OCI-LY7 (cell line): ENCODE data around the gene KIF1A. TPM values are rescaled to one million over a fixed set of nuclear protein-coding genes. Genes with fewer than 3 reads are reported as not detected.

Experiments
- BruUV-seq: library from RNA; stranded (reverse); fragments of 400-500 nt; replicated peaks from 2 replicates; lab custom pipeline; 2021; lab: Mats Ljungman, UMichigan
- CTCF ChIA-PET: fragments of 300-600 bp; sonication (Branson Sonifier 250); formaldehyde crosslinking; loops from one replicate; lab custom pipeline; 2022; ENCODE audit warnings: antibody characterized with exemption; ENCODE audit not compliant: unreplicated experiment; lab: Charles Lee
- POLR2A ChIA-PET: fragments of 300-600 bp; sonication (Branson Sonifier 250); formaldehyde crosslinking; loops from one replicate; lab custom pipeline; 2022; ENCODE audit warnings: antibody characterized with exemption; lab: Charles Lee
- DNase-seq: peaks from one replicate; pipeline ENCODE4 v3.0.0-alpha.2; 2015; ENCODE audit warnings: low spot score
- H2AFZ ChIP-seq: fragments of 200-600 bp; sonication (generic), shearing (Covaris generic); 2 replicates; pipeline ENCODE4 v1.6.1; 2014; ENCODE audit warnings: mild to moderate bottlenecking, antibody characterized with exemption, low read length, moderate library complexity
- H3K27ac ChIP-seq: fragments of 200-600 bp; sonication (generic); 2 replicates; pipeline ENCODE4 v1.5.1; 2014; ENCODE audit warnings: mixed run types, low read depth, mild to moderate bottlenecking, moderate library complexity, low read length, inconsistent platforms; ENCODE audit not compliant: poor library complexity, severe bottlenecking
- H3K36me3 ChIP-seq: fragments of 200-600 bp; sonication (generic); 2 replicates; pipeline ENCODE4 v1.6.1; 2014; ENCODE audit warnings: mild to moderate bottlenecking, antibody characterized with exemption, low read length, moderate library complexity, mixed read lengths; ENCODE audit not compliant: insufficient read depth
- H3K4me1 ChIP-seq: fragments of 200-600 bp; sonication (generic); 2 replicates; pipeline ENCODE4 v1.5.1; 2014; ENCODE audit warnings: mild to moderate bottlenecking, low read length; ENCODE audit not compliant: insufficient read depth, poor library complexity, severe bottlenecking
- H3K4me2 ChIP-seq: fragments of 200-600 bp; sonication (generic); 2 replicates; pipeline ENCODE4 v1.6.1; 2014; ENCODE audit warnings: mild to moderate bottlenecking, low read length
- H3K4me3 ChIP-seq: fragments of 200-600 bp; sonication (generic); 2 replicates; pipeline ENCODE4 v1.5.1; 2014; ENCODE audit warnings: mild to moderate bottlenecking, low read depth, low read length; ENCODE audit not compliant: poor library complexity, severe bottlenecking
- H3K79me2 ChIP-seq: fragments of 200-600 bp; sonication (generic); 2 replicates; pipeline ENCODE4 v1.6.1; 2016; ENCODE audit warnings: low read depth, mild to moderate bottlenecking, low read length, moderate library complexity, mixed read lengths; ENCODE audit not compliant: insufficient read depth
- H3K9me2 ChIP-seq: fragments of 200-600 bp; sonication (generic); 2 replicates; pipeline ENCODE4 v1.6.1; 2016; ENCODE audit warnings: mild to moderate bottlenecking, low read length, mixed read lengths; ENCODE audit not compliant: insufficient read depth
- H3K9me3 ChIP-seq: fragments of 200-600 bp; sonication (generic); 2 replicates; pipeline ENCODE4 v1.6.1; 2014; ENCODE audit warnings: mild to moderate bottlenecking, mixed run types, low read length, mixed read lengths
- H4K20me1 ChIP-seq: fragments of 200-600 bp; sonication (generic); 2 replicates; pipeline ENCODE4 v1.6.1; 2014; ENCODE audit warnings: mild to moderate bottlenecking, antibody characterized with exemption, low read length, moderate library complexity, mixed read lengths; ENCODE audit not compliant: insufficient read depth
- EZH2phosphoT487 ChIP-seq: fragments of 200-600 bp; sonication (generic); IDR thresholded peaks from 2 replicates; pipeline ENCODE4 v1.6.1; 2018; ENCODE audit warnings: low read depth, borderline replicate concordance, mild to moderate bottlenecking, mixed run types, antibody characterized with exemption, low read length, moderate library complexity, mixed read lengths
- intact Hi-C: fragments of 100-400 bp; cut with micrococcal nuclease; formaldehyde crosslinking; loops from one replicate; pipeline ENCODE4 v1.10.0; 2022; ENCODE audit not compliant: unreplicated experiment
- total RNA-seq, 2 experiments: library from RNA; depleted of rRNA in 1 of 2; stranded (reverse); fragments of >200 nt in 1 of 2; shearing (Covaris generic) in 1 of 2; gene quantifications; 2 replicates each; pipeline ENCODE4 v1.2.3, GENCODE V29; 2014 to 2022
- TF ChIP-seq, protein P1 (sequence below): fragments of 200-600 bp; sonication (generic); conservative IDR thresholded peaks from 2 replicates; pipeline ENCODE4 v1.5.1; 2014; ENCODE audit warnings: mild to moderate bottlenecking, antibody characterized with exemption, low read length, moderate library complexity, mixed read lengths

The KIF1A gene
- total RNA-seq, 2 experiments from 2014 or later, result not detected

GRCh38 chr2:240708457-240708856 is 111.6 kb downstream of the KIF1A start:
- no peaks in the 10 kb centered on the region for H4K20me1 ChIP-seq
- no peak overlapping the region for H3K4me3 ChIP-seq
- ChIA-PET POLR2A (no interaction called here), CTCF (interaction anchor here (1.0 kb wide), 1 partner anchor 194 kb away, joined by 3 read pairs; no protein-coding TSS in a partner anchor)
- H3K27ac ChIP-seq, result no peak overlapping the region
- H2AFZ ChIP-seq, result no peak overlapping the region
- intact Hi-C loops, result no loop called here
- BruUV-seq, result no TSS peak
- H3K4me1 ChIP-seq, result no peaks in the 10 kb centered on the region
- no peaks in the 10 kb centered on the region for H3K9me2 ChIP-seq
- no peaks in the 10 kb centered on the region for H3K79me2 ChIP-seq
- no peak for DNase-seq
- no peak for TF ChIP-seq EZH2phosphoT487
- TF ChIP-seq, protein P1, sequence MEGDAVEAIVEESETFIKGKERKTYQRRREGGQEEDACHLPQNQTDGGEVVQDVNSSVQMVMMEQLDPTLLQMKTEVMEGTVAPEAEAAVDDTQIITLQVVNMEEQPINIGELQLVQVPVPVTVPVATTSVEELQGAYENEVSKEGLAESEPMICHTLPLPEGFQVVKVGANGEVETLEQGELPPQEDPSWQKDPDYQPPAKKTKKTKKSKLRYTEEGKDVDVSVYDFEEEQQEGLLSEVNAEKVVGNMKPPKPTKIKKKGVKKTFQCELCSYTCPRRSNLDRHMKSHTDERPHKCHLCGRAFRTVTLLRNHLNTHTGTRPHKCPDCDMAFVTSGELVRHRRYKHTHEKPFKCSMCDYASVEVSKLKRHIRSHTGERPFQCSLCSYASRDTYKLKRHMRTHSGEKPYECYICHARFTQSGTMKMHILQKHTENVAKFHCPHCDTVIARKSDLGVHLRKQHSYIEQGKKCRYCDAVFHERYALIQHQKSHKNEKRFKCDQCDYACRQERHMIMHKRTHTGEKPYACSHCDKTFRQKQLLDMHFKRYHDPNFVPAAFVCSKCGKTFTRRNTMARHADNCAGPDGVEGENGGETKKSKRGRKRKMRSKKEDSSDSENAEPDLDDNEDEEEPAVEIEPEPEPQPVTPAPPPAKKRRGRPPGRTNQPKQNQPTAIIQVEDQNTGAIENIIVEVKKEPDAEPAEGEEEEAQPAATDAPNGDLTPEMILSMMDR, result no peak
- H3K36me3 ChIP-seq, result no peaks in the 10 kb centered on the region
- H3K4me2 ChIP-seq, result no peak overlapping the region
- no peaks in the 10 kb centered on the region for H3K9me3 ChIP-seq

DNA sequence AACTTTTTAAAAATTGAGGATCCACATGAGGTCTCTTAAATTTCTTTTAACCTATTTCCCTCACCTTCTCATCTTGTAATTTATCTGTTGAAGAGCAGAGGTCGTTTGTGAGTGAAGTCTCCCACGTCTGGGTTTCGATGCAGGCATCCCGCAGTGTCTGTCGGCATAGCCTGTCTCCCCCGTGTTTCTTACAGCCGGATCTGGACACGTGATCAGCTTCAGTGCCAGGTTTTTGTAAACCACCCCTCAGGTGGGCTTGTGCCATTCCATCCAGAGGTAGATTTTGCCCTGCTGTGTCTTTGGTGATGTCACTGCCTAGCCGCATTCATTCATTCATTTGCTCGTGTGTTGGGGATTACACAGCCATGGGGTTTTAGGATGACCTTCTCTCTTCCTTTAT is 112.2 kb downstream of the KIF1A start:
- CTCF ChIA-PET, result no interaction called here

DNA sequence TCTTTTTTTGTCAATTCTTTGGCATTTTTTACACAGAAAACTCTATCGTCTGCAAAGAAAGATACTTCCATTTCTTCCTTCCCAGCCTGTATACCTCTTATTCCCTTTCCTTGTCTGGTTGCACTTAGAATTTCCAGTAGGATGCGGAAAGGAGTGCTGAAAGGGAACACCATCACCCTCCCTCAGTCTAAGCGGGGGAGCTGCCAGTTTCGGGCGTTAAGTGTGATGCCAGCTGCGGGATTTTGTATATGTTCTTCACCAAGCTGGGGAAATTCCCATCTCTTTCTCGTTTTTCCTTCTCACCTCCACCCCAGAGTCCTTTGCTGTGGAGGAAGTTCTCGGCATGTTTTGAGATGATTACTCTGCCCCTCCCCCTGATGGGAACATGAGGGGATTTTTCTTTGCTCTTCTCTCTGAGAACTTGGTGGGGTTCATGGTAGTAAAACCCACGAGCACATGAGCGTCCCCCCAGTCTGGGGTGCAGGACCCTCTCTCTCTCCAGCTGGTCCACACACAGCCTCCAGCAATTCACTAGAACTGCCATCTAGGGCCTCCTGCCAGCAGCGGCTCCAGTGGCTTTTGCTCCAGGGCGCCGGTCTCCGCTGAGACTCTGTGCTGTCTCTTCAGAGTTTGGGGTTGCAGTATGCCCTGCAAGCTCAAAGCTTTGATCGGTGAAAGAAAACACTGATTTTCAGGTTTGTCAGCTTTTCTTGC is 112.8 kb downstream of the KIF1A start:
- Histone ChIP-seq H3K36me3 (no peaks in the 10 kb centered on the region), H3K27ac (no peak overlapping the region), H3K9me3 (no peaks in the 10 kb centered on the region), H3K4me3 (no peak overlapping the region), H3K4me1 (no peaks in the 10 kb centered on the region), H3K4me2 (no peak overlapping the region), H3K9me2 (no peaks in the 10 kb centered on the region), H2AFZ (no peak overlapping the region), H4K20me1 (no peaks in the 10 kb centered on the region), H3K79me2 (no peaks in the 10 kb centered on the region)
- POLR2A ChIA-PET, result no interaction called here
- DNase-seq, result no peak
- CTCF ChIA-PET, result no interaction called here
- TF ChIP-seq, protein P1, result no peak
- no peak for TF ChIP-seq EZH2phosphoT487
- intact Hi-C loops, result no loop called here
- BruUV-seq, result no TSS peak

More for the DNA sequence above, 112.2 kb downstream of the KIF1A start:
- Histone ChIP-seq H3K4me3 (no peak overlapping the region), H3K27ac (no peak overlapping the region), H3K36me3 (no peaks in the 10 kb centered on the region), H3K4me1 (no peaks in the 10 kb centered on the region), H3K4me2 (no peak overlapping the region), H3K79me2 (no peaks in the 10 kb centered on the region), H4K20me1 (no peaks in the 10 kb centered on the region), H3K9me2 (no peaks in the 10 kb centered on the region), H3K9me3 (no peaks in the 10 kb centered on the region), H2AFZ (no peak overlapping the region)
- BruUV-seq, result no TSS peak
- TF ChIP-seq, protein P1, result no peak
- no peak for TF ChIP-seq EZH2phosphoT487
- no peak for DNase-seq
- intact Hi-C loops, result no loop called here
- POLR2A ChIA-PET, result no interaction called here
